NB4 (cell line): ENCODE data around the gene ST8SIA2.

Source experiments
- DNase-seq: peaks from one replicate; pipeline ENCODE4 v3.0.0; 2010; ENCODE audit warnings: low read depth
- H3K4me3 ChIP-seq: one replicate; pipeline ENCODE4 v1.5.1; 2011; ENCODE audit warnings: mild to moderate bottlenecking, low read depth, low read length, moderate library complexity
- CTCF ChIP-seq: IDR thresholded peaks from one replicate; pipeline ENCODE4 v1.5.1; 2012; ENCODE audit warnings: low read depth, low read length
- MAX ChIP-seq: IDR thresholded peaks from 2 replicates; pipeline ENCODE4 v1.6.1; 2011; ENCODE audit warnings: low read depth, low read length
- MYC ChIP-seq: IDR thresholded peaks from 2 replicates; pipeline ENCODE4 v1.6.1; 2011; ENCODE audit warnings: low read depth, low read length
- POLR2A ChIP-seq: IDR thresholded peaks from 2 replicates; pipeline ENCODE4 v1.6.1; 2011; ENCODE audit warnings: mild to moderate bottlenecking; ENCODE audit not compliant: insufficient read length; ENCODE audit errors: extremely low read depth

The ST8SIA2 gene

GRCh38 chr15:92502336-92502735 is 108.7 kb downstream of the ST8SIA2 start:
- H3K4me3 ChIP-seq, result no peak overlapping the region
- DNase-seq, result no peak
- TF ChIP-seq CTCF (no peak), POLR2A (no peak), MAX (no peak), MYC (no peak)

- no peak overlapping the region for H3K4me3 ChIP-seq
- DNase-seq, result no peak
- TF ChIP-seq MAX, result no peak
- no peak for TF ChIP-seq CTCF
- TF ChIP-seq POLR2A, result no peak
- TF ChIP-seq MYC, result no peak
Observed at GRCh38 chr15:92502930-92503857, 109.5 kb downstream of the ST8SIA2 start.

- DNase-seq, result no peak
- TF ChIP-seq MYC (no peak), CTCF (no peak), POLR2A (no peak), MAX (no peak)
- no peak overlapping the region for H3K4me3 ChIP-seq
Observed at GRCh38 chr15:92503889-92504288, 110.2 kb downstream of the ST8SIA2 start.

- no peak overlapping the region for H3K4me3 ChIP-seq
- DNase-seq, result no peak
- no peak for TF ChIP-seq MYC
- no peak for TF ChIP-seq CTCF
- no peak for TF ChIP-seq MAX
- TF ChIP-seq POLR2A, result no peak
Observed at GRCh38 chr15:92505611-92506010, 111.9 kb downstream of the ST8SIA2 start.

- no peak for DNase-seq
- no peak overlapping the region for H3K4me3 ChIP-seq
Observed at GRCh38 chr15:92506506-92506905, 112.8 kb downstream of the ST8SIA2 start.

More at GRCh38 chr15:92506506-92506905, 112.8 kb downstream of the ST8SIA2 start:
- TF ChIP-seq MYC (no peak), MAX (no peak), CTCF (no peak), POLR2A (no peak)
